Peyer's patch (tissue), 4 donors: Measurements from ENCODE around the gene FXN. TPM values are rescaled to one million over a fixed set of nuclear protein-coding genes. Genes with fewer than 3 reads are reported as not detected.
"Not testable (repeated sequence)": the region's sequence is repeated elsewhere in the genome, so short reads cannot be mapped to it uniquely, and the experiment has no call there.

ENCODE experiments used
- DNase-seq, 3 donors: peaks; one replicate each; pipeline ENCODE4 v3.0.0-alpha.2; 2017 to 2019
- H3K27ac ChIP-seq, 4 donors: fragments of 200-600 bp; sonication (generic); one replicate each; pipeline ENCODE4 v1.5.1; 2016 to 2019
- H3K27me3 ChIP-seq, 2 donors: fragments of 200-600 bp; sonication (generic); one replicate each; pipeline ENCODE4 v1.5.1; 2019
- H3K36me3 ChIP-seq, 3 donors: fragments of 200-600 bp; sonication (generic); one replicate each; pipeline ENCODE4 v1.5.1; 2016 to 2019
- H3K4me1 ChIP-seq, 4 donors: fragments of 200-600 bp; sonication (generic); one replicate each; pipeline ENCODE4 v1.5.1; 2016 to 2019
- H3K4me3 ChIP-seq, 4 donors: fragments of 200-600 bp; sonication (generic); 1 replicate in 3 of 4; 2 replicates in 1 of 4; pipeline ENCODE4 v1.5.1; 2016 to 2019; ENCODE audit warnings: mild to moderate bottlenecking in 1 of 4
- H3K9me3 ChIP-seq, 4 donors: fragments of 200-600 bp; sonication (generic); one replicate each; pipeline ENCODE4 v1.5.1; 2016 to 2019; ENCODE audit warnings: mild to moderate bottlenecking in 1 of 4
- POLR2A ChIP-seq, 2 donors: fragments of 450-650 bp; IDR thresholded peaks; one replicate each; pipeline ENCODE4 v1.5.1; 2017; ENCODE audit warnings: antibody characterized with exemption in 2 of 2, mild to moderate bottlenecking in 2 of 2, moderate library complexity in 2 of 2
- total RNA-seq, 4 donors: library from RNA; depleted of rRNA; stranded (reverse); fragments of >200 nt; gene quantifications; one replicate each; pipeline ENCODE4 v1.1.0, GENCODE V29; 2016
- TF ChIP-seq, protein P1 (sequence below), 6 experiments: fragments of 450-650 bp in 4 of 6; fragments of 200-600 bp in 2 of 6; sonication (generic) in 1 of 6; IDR thresholded peaks; one replicate each; pipeline ENCODE4 v1.5.1; 2017 to 2019; ENCODE audit warnings: antibody characterized with exemption in 6 of 6, mild to moderate bottlenecking in 3 of 6, moderate library complexity in 1 of 6

The FXN gene
- 1 to 10 TPM; 1.7 to 4.2 (median 2.7) TPM for total RNA-seq

DNA sequence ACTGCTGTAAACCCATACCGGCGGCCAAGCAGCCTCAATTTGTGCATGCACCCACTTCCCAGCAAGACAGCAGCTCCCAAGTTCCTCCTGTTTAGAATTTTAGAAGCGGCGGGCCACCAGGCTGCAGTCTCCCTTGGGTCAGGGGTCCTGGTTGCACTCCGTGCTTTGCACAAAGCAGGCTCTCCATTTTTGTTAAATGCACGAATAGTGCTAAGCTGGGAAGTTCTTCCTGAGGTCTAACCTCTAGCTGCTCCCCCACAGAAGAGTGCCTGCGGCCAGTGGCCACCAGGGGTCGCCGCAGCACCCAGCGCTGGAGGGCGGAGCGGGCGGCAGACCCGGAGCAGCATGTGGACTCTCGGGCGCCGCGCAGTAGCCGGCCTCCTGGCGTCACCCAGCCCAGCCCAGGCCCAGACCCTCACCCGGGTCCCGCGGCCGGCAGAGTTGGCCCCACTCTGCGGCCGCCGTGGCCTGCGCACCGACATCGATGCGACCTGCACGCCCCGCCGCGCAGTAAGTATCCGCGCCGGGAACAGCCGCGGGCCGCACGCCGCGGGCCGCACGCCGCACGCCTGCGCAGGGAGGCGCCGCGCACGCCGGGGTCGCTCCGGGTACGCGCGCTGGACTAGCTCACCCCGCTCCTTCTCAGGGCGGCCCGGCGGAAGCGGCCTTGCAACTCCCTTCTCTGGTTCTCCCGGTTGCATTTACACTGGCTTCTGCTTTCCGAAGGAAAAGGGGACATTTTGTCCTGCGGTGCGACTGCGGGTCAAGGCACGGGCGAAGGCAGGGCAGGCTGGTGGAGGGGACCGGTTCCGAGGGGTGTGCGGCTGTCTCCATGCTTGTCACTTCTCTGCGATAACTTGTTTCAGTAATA, at the start of gene FXN:
Gene FXN (plus strand): TSS at position 315 of the 871 bp plus-strand sequence. CDS start 31 bp downstream, at position 346.
- Histone ChIP-seq H3K36me3 (no peaks in the 10 kb centered on the region), H3K27me3 (no peaks in the 10 kb centered on the region), H3K4me1 (peaks cover 0 to 8% (median 2%) of the 10 kb centered on the region in 4 donors), H3K4me3 (peak within 1 kb of the TSS; percentile 65 to 92 (median 72)), H3K27ac (peak within 1 kb of the TSS; percentile 66 to 90 (median 84)), H3K9me3 (no peaks in the 10 kb centered on the region)
- peak; percentile 75 to 91 (median 91) for DNase-seq
- TF ChIP-seq POLR2A (IDR thresholded peaks at IDR 0.05): peak in 1 of 2 donors; percentile 25
- TF ChIP-seq, protein P1, sequence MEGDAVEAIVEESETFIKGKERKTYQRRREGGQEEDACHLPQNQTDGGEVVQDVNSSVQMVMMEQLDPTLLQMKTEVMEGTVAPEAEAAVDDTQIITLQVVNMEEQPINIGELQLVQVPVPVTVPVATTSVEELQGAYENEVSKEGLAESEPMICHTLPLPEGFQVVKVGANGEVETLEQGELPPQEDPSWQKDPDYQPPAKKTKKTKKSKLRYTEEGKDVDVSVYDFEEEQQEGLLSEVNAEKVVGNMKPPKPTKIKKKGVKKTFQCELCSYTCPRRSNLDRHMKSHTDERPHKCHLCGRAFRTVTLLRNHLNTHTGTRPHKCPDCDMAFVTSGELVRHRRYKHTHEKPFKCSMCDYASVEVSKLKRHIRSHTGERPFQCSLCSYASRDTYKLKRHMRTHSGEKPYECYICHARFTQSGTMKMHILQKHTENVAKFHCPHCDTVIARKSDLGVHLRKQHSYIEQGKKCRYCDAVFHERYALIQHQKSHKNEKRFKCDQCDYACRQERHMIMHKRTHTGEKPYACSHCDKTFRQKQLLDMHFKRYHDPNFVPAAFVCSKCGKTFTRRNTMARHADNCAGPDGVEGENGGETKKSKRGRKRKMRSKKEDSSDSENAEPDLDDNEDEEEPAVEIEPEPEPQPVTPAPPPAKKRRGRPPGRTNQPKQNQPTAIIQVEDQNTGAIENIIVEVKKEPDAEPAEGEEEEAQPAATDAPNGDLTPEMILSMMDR (IDR thresholded peaks at IDR 0.05): peak; percentile 86 to 98 (median 96)

GRCh38 chr9:68986949-68987348, 48.6 kb upstream of the FXN start:
- H3K9me3 ChIP-seq, H3K27ac ChIP-seq, H3K4me3 ChIP-seq, H3K4me1 ChIP-seq, H3K27me3 ChIP-seq, DNase-seq, H3K36me3 ChIP-seq: not testable (repeated sequence)

GRCh38 chr9:68991457-68991856, 44.1 kb upstream of the FXN start:
- no peak overlapping the region for H3K27ac ChIP-seq
- H3K36me3 ChIP-seq: peaks cover 0 to 7% (median 0%) of the 10 kb centered on the region in 3 donors
- no peaks in the 10 kb centered on the region for H3K9me3 ChIP-seq
- H3K27me3 ChIP-seq: no peaks in the 10 kb centered on the region
- no peak overlapping the region for H3K4me3 ChIP-seq
- TF ChIP-seq, protein P1 (IDR thresholded peaks at IDR 0.05): no peak
- no peak for TF ChIP-seq POLR2A (IDR thresholded peaks at IDR 0.05)
- no peaks in the 10 kb centered on the region for H3K4me1 ChIP-seq
- no peak for DNase-seq

GRCh38 chr9:68995776-68996175, 39.8 kb upstream of the FXN start:
- Histone ChIP-seq H3K4me3 (no peak overlapping the region), H3K4me1 (no peaks in the 10 kb centered on the region), H3K9me3 (no peaks in the 10 kb centered on the region), H3K27ac (peak overlapping the region in 1 of 4 donors; percentile 3), H3K36me3 (peaks cover 0 to 7% (median 0%) of the 10 kb centered on the region in 3 donors), H3K27me3 (no peaks in the 10 kb centered on the region)
- DNase-seq: no peak
- TF ChIP-seq POLR2A (IDR thresholded peaks at IDR 0.05): no peak
- TF ChIP-seq, protein P1 (IDR thresholded peaks at IDR 0.05): no peak

DNA sequence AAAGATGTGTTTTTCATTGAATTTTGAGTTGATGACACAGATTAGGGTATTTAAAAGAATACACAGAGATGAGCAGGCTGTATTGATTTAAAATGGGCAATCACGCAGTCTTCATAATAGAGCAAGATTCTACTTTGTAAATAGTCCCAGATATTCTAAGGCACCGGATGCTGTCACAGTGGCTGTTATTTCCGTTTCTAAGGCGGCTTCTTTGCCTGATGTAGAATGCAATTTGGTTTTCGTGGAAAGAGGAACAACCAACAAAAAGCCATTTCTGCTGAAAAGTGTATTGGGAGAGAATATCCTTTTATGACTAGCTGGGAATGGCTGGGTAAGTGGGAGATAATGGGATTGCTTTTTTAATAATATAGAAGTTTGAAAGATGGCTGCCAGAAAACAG, 39.1 kb upstream of the FXN start:
- Histone ChIP-seq H3K36me3 (peaks cover 0 to under 1% (median 0%) of the 10 kb centered on the region in 3 donors), H3K4me3 (no peak overlapping the region), H3K4me1 (no peaks in the 10 kb centered on the region), H3K27ac (peak overlapping the region in 1 of 4 donors; percentile 3), H3K9me3 (no peaks in the 10 kb centered on the region), H3K27me3 (no peaks in the 10 kb centered on the region)
- DNase-seq: no peak
- TF ChIP-seq, protein P1 (IDR thresholded peaks at IDR 0.05): no peak
- TF ChIP-seq POLR2A (IDR thresholded peaks at IDR 0.05): no peak

DNA sequence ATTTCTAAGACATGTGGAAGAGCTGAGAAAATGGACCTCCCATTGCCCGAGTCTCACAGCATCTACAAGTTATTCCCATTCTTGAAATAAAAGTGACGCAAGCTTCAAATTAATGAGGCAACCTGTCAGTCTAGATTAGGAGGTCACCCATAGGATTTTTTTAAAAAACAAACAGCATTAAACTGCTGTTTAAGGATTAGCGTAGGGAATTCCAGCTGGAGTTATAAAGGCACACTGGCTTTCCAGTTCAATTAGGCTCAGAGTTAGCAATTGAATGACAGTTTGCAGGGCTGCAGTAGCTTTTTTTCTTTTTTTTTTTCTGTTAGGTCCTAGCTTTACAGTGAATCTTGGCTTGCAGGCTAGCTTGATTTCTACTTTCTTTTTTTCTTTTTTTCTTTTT, 37.9 kb upstream of the FXN start:
- DNase-seq: no peak
- Histone ChIP-seq H3K27ac (no peak overlapping the region), H3K9me3 (no peaks in the 10 kb centered on the region), H3K27me3 (no peaks in the 10 kb centered on the region), H3K36me3 (no peaks in the 10 kb centered on the region), H3K4me1 (no peaks in the 10 kb centered on the region), H3K4me3 (no peak overlapping the region)
- no peak for TF ChIP-seq POLR2A (IDR thresholded peaks at IDR 0.05)
- TF ChIP-seq, protein P1 (IDR thresholded peaks at IDR 0.05): no peak
